HG03064 (cell line): ENCODE measurements around the gene DGKZ.
"Not testable (repeated sequence)": the region's sequence is repeated elsewhere in the genome, so short reads cannot be mapped to it uniquely, and the experiment has no call there.

Source experiments
- ATAC-seq: cut with Tn5 transposase; IDR thresholded peaks from one replicate; pipeline ENCODE4 v1.9.1; 2021; ENCODE audit warnings: low read depth; ENCODE audit not compliant: unreplicated experiment

Gene DGKZ

DNA sequence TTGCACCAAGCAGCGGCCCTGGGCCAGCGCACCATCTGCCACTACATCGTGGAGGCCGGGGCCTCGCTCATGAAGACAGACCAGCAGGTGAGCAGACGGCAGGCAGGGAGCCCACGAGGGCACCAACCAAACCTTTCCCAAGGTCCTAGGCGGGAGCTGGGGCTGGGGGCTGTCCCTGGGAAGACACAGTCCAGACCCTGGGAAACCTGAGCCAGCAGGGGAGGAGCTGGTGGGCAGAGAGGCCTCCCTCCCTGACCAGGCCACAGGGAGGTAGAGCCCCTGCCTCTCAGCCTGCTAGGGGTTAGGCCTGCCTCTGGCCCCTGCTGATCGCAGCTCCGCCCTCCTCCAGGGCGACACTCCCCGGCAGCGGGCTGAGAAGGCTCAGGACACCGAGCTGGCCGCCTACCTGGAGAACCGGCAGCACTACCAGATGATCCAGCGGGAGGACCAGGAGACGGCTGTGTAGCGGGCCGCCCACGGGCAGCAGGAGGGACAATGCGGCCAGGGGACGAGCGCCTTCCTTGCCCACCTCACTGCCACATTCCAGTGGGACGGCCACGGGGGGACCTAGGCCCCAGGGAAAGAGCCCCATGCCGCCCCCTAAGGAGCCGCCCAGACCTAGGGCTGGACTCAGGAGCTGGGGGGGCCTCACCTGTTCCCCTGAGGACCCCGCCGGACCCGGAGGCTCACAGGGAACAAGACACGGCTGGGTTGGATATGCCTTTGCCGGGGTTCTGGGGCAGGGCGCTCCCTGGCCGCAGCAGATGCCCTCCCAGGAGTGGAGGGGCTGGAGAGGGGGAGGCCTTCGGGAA is 32.4 kb downstream of the DGKZ start:
- not testable (repeated sequence) for ATAC-seq

DNA sequence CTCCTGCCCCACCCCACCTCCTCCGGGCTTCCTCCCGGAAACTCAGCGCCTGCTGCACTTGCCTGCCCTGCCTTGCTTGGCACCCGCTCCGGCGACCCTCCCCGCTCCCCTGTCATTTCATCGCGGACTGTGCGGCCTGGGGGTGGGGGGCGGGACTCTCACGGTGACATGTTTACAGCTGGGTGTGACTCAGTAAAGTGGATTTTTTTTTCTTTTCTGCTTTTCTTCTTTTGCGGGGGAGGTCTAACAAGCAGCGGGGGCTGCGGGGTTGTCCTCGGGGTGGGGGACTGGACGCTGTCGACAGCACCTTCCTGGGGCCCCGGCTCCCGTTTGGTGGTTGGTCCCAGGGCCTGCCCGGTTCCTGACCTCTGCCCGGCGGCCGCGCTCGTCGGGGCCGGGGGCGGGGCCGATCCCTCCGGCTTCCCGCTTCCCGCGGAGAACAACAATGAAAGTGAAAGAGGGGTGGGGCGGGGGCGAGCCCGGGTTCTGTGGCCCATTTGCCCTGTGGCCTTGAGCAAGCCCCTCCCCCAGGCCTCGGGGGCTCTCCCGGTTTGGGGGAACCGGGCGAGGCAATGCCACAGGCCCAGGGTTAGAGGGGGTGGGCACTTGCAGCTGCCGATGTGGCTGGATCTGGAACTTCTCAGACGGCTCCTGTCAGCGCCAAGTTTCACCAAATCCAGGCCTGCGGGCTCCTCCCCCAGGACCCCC is 33.2 kb downstream of the DGKZ start:
- ATAC-seq: no peak

DNA sequence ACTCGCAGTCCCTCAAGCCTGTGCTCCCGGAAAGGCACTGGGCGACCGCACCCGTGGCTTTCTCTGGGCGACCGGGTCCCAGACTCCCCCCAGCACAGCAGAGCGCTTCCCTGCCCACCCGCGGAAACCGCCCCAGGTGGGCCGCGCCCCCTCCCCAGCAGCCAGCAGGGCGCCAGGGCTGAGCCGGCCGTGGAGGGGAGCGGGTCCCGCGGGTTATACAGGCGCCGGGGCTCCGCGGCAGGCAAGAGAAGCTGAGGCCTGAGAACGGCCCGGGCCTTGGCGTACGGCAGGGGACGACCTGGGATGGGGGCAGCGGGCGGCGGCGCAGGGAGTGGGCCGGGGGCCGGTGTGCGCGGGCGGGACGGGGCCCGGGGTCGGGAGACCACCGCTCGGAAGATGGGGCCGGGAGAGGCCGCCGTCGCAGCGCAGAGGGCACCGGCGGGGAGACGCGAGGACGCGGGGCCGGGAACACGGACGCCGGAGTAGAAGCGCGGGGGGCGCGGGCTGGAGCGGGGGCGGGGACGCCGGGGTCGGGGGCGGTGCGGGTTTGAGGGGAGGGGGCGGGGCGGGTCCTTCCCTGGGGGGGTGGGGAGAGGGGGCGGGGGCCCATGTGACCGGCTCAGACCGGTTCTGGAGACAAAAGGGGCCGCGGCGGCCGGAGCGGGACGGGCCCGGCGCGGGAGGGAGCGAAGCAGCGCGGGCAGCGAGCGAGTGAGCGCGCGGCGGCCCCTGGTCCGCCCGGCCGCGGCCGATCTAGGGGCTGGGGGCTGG is 34.0 kb downstream of the DGKZ start, which contains the start of gene MDK:
MDK (plus strand) TSS at position 622 of the 771 bp plus-strand sequence. CDS start 389 bp downstream, outside the sequence.
- ATAC-seq: no peak

DNA sequence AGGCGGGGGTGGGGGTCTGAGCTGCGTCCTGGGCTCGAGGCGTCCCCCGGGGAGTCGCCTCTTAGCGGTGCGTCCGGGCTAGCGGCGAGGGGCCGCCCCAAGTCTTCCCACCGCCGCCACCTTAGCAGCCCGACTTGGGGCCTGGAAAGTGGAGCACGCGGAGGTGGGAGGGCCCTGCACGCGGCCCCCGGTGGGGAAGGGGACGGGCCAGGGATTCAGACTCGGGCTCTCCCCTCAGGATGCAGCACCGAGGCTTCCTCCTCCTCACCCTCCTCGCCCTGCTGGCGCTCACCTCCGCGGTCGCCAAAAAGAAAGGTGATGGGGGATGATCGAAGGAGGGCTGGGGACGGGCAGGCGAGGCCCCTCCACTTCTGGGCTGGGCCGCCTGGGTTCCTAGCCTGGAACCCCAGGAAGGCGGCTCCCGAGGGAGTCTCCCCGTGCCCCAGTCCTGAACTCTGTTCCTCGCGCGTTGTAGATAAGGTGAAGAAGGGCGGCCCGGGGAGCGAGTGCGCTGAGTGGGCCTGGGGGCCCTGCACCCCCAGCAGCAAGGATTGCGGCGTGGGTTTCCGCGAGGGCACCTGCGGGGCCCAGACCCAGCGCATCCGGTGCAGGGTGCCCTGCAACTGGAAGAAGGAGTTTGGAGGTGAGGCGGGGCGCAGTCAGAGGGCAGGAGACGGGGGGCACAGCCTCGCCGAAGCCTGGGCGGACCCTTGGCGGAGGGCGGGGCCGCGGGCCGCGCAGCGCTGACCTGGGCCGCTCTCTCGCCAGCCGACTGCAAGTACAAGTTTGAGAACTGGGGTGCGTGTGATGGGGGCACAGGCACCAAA is 34.8 kb downstream of the DGKZ start:
- ATAC-seq: no peak

DNA sequence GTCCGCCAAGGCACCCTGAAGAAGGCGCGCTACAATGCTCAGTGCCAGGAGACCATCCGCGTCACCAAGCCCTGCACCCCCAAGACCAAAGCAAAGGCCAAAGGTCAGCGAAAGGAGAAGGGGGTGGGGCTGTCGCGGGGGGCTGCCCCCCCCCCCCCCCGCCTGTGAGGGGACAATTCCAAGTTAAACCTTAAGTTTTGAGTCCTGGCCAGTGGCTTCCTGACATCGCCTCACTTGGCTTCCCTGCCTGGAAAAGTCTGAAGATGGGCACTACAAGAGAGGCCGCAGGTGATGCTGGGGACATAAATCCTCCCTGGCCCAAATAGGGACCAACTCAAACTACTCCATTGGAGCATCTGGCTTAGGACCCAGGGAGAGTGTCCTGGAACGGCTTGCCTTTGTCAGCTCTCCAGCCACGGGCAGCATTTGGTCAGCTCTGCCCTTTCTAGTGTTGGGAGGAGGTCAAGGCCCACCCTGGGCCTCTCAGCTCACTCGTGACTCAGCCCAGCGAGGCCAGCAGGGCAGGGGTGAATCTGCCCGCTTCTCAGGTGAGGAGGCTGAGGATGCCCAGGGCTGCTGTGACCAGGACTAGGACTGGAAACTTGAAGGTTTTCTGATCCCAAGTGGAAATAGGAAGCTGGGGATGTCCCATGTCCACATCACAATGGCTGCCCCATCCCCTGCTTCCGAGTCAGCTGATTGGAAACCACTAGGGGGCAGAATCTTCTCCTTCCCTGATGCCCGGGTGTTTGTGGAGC is 35.6 kb downstream of the DGKZ start:
- no peak for ATAC-seq

DNA sequence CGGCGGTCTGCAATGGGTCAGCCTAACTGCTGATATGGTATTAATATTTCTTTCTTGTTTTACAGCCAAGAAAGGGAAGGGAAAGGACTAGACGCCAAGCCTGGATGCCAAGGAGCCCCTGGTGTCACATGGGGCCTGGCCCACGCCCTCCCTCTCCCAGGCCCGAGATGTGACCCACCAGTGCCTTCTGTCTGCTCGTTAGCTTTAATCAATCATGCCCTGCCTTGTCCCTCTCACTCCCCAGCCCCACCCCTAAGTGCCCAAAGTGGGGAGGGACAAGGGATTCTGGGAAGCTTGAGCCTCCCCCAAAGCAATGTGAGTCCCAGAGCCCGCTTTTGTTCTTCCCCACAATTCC is 36.1 kb downstream of the DGKZ start:
- no peak for ATAC-seq

DNA sequence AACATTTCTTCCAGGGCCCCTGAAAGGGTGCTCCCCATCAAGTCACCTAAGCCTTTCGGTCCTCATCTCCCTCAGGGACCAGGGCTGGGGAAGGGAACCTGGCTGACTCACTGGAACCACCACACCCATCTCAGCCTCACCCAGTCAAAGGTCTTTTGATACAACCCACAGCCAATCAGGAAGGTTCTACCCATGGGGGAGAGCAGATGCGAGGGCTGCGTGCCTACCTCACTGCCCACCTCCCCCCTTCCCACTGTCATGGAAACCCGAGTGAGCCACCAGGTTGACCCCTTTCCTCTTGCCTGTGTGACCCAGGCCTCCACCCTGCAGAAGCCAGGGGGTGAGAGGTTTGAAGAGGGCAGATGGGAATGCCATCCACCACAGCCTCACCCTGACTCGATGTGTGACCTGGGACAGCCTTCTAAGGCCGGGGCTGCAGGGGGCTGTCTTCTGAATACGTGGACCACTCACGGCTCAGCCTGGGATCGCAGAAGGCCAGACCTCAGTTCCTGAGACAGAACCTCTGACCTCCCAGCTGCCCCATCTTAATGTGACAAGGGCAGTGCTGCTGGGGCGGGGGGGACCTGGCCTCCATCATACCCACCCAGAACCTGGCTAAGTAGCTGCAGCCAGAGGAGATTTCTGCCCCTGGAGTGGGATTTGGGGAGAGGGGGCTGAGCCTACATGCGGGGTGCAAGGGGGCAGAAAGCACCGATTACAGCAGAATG is 36.9 kb downstream of the DGKZ start:
- ATAC-seq: no peak

DNA sequence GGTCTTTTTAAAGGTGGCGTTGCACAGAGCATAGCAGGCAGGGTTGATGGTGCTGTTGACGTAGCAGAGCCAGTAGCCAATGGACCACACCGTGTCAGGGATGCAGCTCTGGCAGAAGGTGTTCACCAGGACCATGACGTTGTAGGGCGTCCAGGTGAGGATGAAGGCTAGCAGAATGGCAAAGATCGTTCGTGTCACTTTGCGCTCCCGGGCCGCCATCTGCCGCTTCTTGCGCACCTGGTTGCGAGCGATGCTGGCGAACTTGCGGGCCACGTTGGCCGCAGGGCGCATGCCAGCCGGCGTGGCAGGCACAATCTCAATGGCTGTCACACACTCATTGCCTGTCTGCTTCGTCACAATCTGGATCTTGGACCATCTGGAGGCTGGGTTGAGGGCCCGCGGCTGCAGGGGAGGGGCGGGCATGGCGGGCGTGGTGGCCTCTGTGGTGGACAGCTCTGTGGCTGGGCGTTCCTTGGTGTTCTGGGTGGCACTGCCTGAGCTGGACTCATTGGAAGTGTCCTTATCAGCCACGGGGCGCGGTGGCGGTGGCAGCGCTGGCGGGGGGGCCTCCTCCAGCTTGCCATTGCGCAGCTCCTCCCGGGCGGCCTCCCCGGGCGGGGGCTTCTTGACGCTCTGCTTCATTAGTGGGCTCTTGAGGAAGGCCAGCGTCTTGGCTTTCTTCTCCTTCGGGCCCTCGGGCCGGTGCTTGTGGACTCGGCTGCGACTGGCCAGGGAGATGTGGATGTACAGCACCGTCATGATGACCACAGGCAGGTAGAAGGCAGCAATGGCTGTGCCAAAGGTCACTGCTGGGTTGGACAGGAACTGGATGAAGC is 38.1 kb downstream of the DGKZ start:
- ATAC-seq: no peak

DNA sequence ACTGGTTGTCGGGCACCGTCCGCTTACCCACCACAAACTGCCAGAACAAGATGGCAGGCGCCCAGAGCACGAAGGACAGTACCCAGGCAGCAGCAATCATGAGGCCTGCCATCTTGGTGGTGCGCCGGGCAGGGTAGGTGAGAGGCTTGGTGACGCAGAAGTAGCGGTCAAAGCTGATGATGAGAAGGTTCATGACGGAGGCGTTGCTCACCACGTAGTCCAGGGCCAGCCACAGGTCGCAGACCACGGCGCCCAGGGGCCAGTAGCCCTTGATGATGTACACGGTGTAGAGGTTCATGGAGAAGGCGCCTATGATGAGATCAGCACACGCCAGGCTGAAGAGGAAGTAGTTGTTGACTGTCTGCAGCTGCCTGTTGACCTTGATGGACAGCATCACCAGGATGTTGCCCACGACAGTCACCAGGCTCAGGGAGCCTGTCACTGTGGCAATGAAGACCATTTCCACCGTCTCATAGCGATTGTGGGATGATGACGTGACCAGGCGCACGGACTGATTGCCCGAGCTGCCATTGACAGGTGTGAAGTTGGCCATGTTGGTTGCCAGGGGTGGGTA is 38.8 kb downstream of the DGKZ start:
- ATAC-seq: no peak

DNA sequence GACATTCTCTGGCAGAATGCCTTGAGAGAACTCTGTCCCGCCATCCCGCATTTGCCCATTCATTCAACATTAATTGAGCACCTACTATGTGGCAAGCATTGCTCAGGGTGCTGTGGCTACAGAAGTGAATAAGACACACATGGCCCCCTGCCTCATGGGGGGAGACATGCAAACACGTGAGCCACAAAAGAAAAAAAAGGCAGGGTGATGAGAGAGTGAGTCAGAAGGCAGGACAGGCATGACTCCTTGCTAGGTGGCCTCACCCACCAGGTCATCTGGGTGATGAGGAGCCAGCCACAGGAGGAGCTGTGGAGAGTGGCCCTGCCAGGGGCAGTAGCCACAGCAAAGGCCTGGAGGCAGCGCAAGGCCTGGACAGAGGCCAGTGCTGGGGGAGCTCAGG is 39.4 kb downstream of the DGKZ start:
- no peak for ATAC-seq

DNA sequence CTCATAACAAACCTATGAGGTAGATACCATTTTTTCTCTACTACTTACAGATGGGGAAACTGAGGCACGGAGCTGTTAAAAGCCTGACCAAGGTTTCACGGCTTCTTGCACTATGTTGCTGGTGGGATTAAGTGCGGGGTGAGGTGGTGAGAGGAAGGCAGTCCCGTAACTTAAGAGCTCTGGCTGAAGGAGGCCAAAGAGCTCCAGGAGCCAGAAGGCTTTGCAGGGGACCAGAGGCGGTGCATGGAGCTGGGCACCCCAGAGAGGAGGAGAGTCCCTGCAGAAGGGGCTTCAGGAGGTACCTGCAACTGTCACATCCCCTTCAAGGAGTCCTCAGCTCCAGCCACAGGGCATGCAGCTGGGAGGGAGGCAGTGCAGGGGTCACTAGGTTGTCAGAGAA is 40.2 kb downstream of the DGKZ start:
- no peak for ATAC-seq

DNA sequence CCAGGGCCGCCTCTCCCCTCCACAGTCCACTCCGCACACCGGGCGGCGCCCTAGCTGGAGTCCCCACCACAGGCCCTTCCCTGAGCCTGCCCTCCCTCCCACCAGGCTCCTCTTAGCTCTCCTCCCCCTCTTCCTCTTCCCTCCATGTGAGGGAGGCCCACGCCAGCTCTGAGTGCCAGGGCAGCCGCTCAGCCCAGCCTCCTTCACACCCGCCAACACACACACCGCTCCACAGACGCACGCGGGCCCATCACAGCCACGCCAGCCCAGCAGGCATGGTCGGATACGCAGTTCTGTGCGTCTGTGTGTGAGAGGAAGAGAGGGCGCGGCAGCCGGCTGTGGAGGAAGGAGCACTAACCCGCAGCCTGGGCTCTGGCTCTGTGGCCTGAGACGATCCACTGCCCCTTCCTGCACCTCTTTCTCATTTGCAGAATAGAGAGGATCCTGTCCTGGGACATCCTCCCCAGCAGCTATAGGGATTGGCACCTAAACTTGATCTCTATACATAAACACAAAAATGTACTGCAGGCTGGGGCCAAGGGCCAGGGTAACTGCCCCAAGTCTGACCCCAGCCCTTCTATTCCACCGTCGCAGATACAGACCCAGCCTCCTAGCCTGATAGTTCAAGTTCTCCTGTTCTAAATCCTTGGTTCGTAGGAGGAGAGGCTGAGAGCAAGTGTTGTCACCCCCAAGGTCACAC is 40.8 kb downstream of the DGKZ start:
- no peak for ATAC-seq

DNA sequence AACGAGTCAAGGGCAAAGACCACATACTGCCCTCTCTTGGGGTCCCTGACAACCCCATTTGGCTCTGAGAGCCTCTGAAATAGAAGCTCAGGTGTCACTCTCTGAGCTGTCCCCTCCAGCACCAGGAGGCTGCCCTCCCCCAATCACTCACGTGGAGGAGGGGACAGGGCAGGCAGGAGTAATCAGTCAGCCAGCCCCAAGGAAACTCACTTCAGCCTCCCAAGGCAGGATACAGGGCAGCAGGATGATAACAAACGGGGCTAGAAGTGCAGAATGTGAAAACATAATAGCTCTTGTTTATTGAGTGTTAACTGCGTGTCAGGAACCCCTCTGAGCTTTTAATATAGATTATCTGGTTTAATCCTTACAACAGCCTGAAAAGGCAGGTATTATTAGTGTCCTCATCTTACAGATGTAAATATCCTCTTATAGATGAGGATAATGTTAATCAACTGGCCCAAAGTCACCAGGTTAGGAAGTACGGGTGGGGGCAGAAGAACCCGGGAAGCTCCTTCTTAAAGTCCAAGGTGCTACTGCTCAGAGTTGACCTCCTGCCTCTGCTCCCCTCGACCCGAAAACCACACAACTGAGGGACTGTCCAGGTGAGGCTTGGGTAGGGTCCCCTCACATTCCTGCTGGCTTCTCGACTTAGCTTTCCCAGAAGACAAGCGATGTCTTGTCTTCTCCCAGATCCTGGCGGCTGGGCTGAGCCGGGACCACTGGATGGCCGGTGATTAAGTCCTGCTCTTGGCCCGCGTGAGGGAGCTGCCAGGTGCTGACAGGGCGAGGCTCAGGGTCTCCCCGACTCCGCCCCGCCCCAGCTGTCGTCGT is 41.6 kb downstream of the DGKZ start:
- no peak for ATAC-seq

DNA sequence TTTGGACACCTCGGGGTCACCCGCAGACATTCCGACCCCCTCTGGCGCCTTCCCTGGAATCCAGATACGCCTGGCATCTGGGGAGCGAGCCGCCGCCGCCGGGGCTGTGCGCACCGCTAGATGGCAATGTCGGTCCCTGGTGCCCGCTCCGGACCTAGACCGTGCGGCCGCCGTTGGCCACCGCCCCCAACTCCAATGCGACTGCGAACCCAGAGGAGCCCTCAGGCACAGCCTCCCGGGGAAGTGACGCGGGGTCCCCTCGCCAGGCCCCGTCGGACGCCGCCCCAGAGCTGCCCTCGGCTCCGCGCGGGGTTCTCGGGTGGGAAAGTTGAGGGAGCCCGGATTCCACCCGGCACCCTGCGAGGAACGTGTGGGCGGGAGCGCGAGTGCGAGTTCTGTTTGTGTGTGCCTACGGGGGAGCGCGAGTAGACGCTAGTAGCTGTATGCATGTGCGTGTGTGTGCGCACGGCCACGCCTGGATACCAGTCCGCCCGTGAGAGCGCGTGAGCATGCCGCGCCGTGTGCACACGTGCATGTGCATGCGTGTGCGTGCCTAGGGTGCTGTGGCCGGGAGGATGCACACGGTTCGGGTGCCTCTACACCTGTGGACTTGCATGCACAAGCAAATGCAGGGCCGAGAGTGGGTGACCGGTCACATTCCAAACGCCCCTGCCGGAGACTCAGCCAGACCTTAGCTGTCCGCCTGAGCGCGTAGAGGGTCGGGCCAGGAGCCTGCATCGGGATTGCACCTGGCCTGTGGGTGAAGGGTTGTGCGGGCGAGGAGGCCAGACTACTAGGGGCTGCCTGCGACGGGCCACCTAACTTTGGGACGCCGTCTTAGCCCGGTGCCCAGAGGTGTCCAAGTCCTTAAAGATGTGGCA is 42.4 kb downstream of the DGKZ start:
- ATAC-seq: no peak

DNA sequence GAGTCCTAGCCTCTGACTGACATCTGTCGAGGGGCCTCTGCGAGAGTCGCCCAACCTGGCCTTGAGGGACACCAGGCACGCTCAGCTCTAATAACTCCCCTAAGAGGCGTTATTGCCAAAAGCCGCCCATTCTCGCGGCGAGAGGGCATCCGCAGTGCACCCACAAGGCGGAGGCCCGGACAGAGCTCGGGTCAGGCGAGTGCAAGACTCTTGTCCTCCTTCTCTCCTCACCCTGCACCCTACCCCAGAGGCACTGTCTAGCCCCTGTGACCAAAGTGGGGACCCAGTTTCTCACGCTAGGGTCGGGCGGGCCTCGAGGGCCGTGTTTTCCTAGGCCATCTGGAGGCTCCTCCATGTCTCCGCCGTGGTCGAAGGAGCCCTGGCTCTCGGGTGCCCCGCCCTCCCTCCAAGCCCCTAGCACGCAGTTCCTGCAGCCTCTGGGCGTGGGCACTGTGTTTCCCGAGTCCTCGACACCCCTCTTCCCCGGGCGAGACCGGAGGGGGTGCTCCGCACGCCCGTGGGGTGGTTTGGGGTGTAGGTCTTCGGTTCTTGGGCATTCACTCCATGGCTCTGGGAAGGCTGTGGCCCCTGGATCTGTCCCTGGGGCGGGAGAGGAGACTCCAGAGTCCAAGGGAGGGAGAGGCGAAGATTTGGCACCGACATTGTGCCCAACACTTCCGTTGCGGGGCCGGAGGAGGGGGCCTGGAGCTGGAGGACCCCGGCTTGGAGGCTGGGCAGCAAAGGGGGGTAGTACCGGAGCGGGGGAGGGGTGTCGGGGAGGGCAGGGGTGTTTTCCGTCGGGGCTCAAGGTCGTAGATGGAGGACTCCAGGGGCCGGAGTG is 43.3 kb downstream of the DGKZ start:
- ATAC-seq: no peak
